AG08396 (cell line): ENCODE results near the gene PTMS.
"Not testable (repeated sequence)": the region's sequence is repeated elsewhere in the genome, so short reads cannot be mapped to it uniquely, and the experiment has no call there.

Experiments
- DNase-seq: peaks from one replicate; pipeline ENCODE4 v3.0.0; 2012; ENCODE audit warnings: low spot score, mixed read lengths

The PTMS gene

GRCh38 chr12:6765634-6766581 is at the start of gene PTMS:
Gene PTMS, plus strand, starts transcription at chr12:6766363. Its CDS starts 343 bp downstream, at chr12:6766706.
- DNase-seq: peak; percentile 87

GRCh38 chr12:6716874-6717437 is 49.2 kb upstream of the PTMS start:
- no peak for DNase-seq

GRCh38 chr12:6722863-6723262 is 43.3 kb upstream of the PTMS start:
- DNase-seq: no peak

GRCh38 chr12:6723607-6724408 is 42.4 kb upstream of the PTMS start, which contains the start of gene COPS7A:
Gene COPS7A, plus strand, starts transcription at chr12:6724046. Its CDS starts 611 bp downstream, at chr12:6724657.
- peak; percentile 97 for DNase-seq

- DNase-seq: no peak
Observed at GRCh38 chr12:6724409-6724797, 41.8 kb upstream of the PTMS start.

DNA sequence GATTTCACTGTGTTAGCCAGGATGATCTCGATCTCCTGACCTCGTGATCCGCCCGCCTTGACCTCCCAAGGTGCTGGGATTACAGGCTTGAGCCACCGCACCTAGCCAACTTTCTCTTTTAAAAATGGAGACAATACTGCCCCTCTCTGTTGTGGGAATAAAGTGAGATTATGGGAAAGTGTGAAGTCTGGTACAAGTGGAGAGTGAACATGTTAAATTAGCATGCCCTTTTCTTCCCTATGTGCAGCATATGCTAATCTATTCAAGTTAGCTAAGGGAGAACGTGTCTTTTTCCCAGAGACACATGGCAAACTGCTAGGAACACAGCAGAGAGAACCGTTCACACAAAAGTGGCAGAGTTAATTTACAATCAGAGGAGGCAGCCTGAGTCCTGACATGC is 40.8 kb upstream of the PTMS start:
- DNase-seq: no peak

DNA sequence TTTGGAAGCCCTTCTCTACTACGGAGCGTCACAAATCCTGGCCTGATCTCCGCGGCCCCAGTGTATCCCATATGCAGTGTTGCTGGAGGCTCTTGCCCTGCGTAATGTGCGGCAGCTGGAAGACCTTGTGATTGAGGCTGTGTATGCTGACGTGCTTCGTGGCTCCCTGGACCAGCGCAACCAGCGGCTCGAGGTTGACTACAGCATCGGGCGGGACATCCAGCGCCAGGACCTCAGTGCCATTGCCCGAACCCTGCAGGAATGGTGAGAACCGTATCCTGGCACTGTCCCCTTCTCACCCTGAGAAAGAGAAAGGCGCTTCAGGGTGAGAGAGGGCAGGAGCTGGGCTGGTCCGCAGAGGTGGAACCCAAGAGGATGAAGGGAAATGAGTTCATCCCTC is 37.0 kb upstream of the PTMS start:
- no peak for DNase-seq

DNA sequence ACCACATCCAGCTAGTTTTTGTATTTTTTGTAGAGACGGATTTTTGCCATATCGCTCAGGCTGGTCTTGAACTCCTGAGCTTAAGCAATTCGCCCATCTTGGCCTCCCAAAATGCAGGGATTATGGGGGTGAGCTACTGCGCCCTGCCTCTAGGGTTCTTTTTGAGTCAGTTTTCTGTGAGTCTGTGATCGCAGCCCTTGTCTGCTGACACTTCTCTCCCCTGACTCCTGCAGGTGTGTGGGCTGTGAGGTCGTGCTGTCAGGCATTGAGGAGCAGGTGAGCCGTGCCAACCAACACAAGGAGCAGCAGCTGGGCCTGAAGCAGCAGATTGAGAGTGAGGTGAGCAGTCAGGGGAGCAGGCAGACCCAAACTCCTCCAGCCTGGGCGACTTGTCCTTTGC is 36.0 kb upstream of the PTMS start:
- DNase-seq: no peak

DNA sequence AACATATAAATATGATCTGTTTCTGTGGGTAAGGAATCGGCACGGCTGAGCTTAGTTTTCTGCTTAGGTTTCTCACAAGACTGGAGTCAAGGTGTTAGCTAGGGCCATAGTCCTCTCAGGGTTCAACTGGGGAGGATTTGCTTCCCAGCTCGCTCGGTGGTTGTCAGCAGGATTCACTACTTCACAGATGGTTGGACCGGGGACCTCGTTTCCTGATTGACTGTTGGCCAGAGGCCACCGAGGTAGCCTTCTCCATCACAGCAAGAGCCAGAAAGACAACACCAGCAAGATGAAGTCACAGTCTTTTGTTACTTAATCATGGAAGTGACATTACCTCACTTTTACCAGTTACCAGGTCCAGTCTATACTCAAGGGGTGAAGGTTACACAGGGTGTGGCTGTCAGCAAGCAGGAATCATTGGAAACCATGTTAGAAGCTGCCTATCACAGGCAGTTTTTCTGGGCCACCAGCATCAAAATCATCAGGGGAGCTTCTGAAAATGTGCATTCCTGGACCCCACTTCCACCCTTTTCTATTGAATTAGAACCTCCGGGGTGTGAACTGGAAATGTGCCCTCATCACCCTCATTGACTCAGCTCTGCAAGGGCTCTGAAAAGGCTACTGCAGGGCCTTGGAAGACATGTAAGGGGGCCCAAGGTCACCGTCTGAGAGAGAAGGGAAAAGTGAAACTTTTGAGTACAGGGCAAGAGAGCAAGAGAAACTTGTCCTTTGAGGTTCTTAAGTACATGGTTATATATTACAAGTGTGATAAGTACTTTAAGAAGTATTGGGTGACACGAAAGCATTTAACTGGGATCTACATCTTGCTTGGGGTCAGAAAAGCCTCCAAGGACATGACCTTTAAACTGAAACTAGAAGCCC is 31.4 kb upstream of the PTMS start:
- DNase-seq: no peak

GRCh38 chr12:6735448-6736191 is 30.5 kb upstream of the PTMS start:
- peak; percentile 68 for DNase-seq

- DNase-seq: no peak
Observed at GRCh38 chr12:6736754-6737153, 29.4 kb upstream of the PTMS start.

DNA sequence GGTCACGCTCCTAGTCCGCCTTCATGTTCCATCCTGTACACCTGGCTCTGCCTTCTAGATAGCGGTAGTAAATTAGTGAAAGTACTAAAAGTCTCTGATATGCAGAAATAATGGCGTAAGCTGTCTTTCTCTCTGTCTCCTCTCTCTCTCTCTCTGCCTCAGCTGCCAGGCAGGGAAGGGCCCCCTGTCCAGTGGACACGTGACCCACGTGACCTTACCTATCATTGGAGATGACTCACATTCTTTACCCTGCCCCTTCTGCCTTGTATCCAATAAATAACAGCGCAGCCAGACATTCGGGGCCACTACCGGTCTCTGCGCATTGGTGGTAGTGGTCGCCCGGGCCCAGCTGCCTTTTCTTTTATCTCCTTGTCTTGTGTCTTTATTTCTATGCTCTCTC is 24.1 kb upstream of the PTMS start:
- not testable (repeated sequence) for DNase-seq

- DNase-seq: no peak
Observed at GRCh38 chr12:6742834-6743233, 23.3 kb upstream of the PTMS start.

GRCh38 chr12:6743300-6743699 is 22.9 kb upstream of the PTMS start:
- not testable (repeated sequence) for DNase-seq

GRCh38 chr12:6745741-6746525 is 20.2 kb upstream of the PTMS start:
- no peak for DNase-seq

- no peak for DNase-seq
Observed at GRCh38 chr12:6747216-6747615, 18.9 kb upstream of the PTMS start.

GRCh38 chr12:6748761-6749160 is 17.4 kb upstream of the PTMS start:
- DNase-seq: no peak

DNA sequence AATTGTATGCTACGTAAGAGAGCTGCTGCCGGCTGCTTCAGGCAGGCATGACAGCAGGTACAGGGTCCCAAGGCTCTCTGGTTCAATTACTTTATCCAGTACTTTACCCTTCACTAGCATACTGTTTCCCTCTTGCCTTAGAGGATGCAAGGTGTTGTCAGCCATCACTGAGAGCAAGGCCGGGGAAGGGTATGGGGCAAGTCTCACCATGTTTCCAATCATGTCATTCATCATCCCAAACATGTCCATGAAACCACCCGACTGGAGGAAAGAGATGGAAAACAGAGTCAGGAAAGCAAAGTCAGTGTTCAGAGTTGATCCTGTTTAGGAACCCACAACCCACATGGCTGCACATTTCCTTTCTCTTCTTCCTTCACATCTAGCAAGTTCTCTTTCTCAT is 15.7 kb upstream of the PTMS start:
- DNase-seq: no peak

GRCh38 chr12:6751767-6752166 is 14.4 kb upstream of the PTMS start:
- no peak for DNase-seq
